Tibial artery (tissue), 4 donors: Measurements from ENCODE around the gene MMP13.

Experiments
- DNase-seq, 2 donors: peaks; one replicate each; pipeline ENCODE4 v3.0.0-alpha.2; 2019
- H3K27ac ChIP-seq, 2 donors: fragments of 200-600 bp; sonication (generic) in 1 of 2; 1 replicate in 1 of 2; 2 replicates in 1 of 2; pipeline ENCODE4 v1.5.1; 2018 to 2019; ENCODE audit warnings: mild to moderate bottlenecking in 1 of 2
- H3K27me3 ChIP-seq, 2 donors: fragments of 200-600 bp; sonication (generic) in 1 of 2; one replicate each; pipeline versions ENCODE4 v1.5.1 to v1.6.0; 2016 to 2019
- H3K36me3 ChIP-seq, 3 donors: fragments of 200-600 bp; sonication (generic) in 2 of 3; one replicate each; pipeline ENCODE4 v1.5.1; 2016 to 2019; ENCODE audit warnings: mild to moderate bottlenecking in 2 of 3
- H3K4me1 ChIP-seq, 4 donors: fragments of 200-600 bp; sonication (generic) in 2 of 4; 1 replicate in 3 of 4; 2 replicates in 1 of 4; pipeline ENCODE4 v1.5.1; 2016 to 2019
- H3K4me3 ChIP-seq, 2 donors: fragments of 200-600 bp; sonication (generic) in 1 of 2; 1 replicate in 1 of 2; 2 replicates in 1 of 2; pipeline ENCODE4 v1.5.1; 2018 to 2019; ENCODE audit warnings: mild to moderate bottlenecking in 2 of 2
- H3K9me3 ChIP-seq, 3 donors: fragments of 200-600 bp; sonication (generic) in 1 of 3; one replicate each; pipeline ENCODE4 v1.5.1; 2016 to 2019
- CTCF ChIP-seq, 2 experiments: fragments of 200-600 bp in 1 of 2; fragments of 450-650 bp in 1 of 2; IDR thresholded peaks; one replicate each; pipeline ENCODE4 v1.5.1; 2017 to 2019; ENCODE audit warnings: antibody characterized with exemption in 2 of 2, mild to moderate bottlenecking in 1 of 2, moderate library complexity in 1 of 2
- intact Hi-C: fragments of 100-400 bp; cut with DNase I; formaldehyde crosslinking; loops from one replicate; pipeline ENCODE4 v1.15.0; 2023; ENCODE audit warnings: low total_unique reads

Gene MMP13

GRCh38 chr11:102972853-102973252 is 17.3 kb upstream of the MMP13 start:
- Histone ChIP-seq H3K27ac (no peak overlapping the region), H3K4me3 (no peak overlapping the region), H3K4me1 (no peaks in the 10 kb centered on the region), H3K27me3 (no peaks in the 10 kb centered on the region), H3K9me3 (no peaks in the 10 kb centered on the region), H3K36me3 (no peaks in the 10 kb centered on the region)
- DNase-seq: no peak
- intact Hi-C loops: no loop called here
- no peak for TF ChIP-seq CTCF (IDR thresholded peaks at IDR 0.05)

GRCh38 chr11:102971766-102972165 is 16.2 kb upstream of the MMP13 start:
- H3K36me3 ChIP-seq: no peaks in the 10 kb centered on the region
- H3K27ac ChIP-seq: no peak overlapping the region
- no peaks in the 10 kb centered on the region for H3K9me3 ChIP-seq
- no peak for TF ChIP-seq CTCF (IDR thresholded peaks at IDR 0.05)
- H3K4me3 ChIP-seq: no peak overlapping the region
- H3K4me1 ChIP-seq: no peaks in the 10 kb centered on the region
- H3K27me3 ChIP-seq: no peaks in the 10 kb centered on the region
- DNase-seq: no peak
- intact Hi-C loops: no loop called here

- H3K9me3 ChIP-seq: no peaks in the 10 kb centered on the region
- intact Hi-C loops: no loop called here
- no peak overlapping the region for H3K4me3 ChIP-seq
- TF ChIP-seq CTCF (IDR thresholded peaks at IDR 0.05): no peak
- no peak overlapping the region for H3K27ac ChIP-seq
- no peaks in the 10 kb centered on the region for H3K36me3 ChIP-seq
- DNase-seq: no peak
- no peaks in the 10 kb centered on the region for H3K27me3 ChIP-seq
- no peaks in the 10 kb centered on the region for H3K4me1 ChIP-seq
Observed at GRCh38 chr11:102967497-102967896, 12.0 kb upstream of the MMP13 start.

- intact Hi-C loops: no loop called here
- Histone ChIP-seq H3K27ac (no peak overlapping the region), H3K9me3 (no peaks in the 10 kb centered on the region), H3K4me1 (no peaks in the 10 kb centered on the region), H3K27me3 (no peaks in the 10 kb centered on the region), H3K36me3 (no peaks in the 10 kb centered on the region), H3K4me3 (no peak overlapping the region)
- no peak for DNase-seq
- no peak for TF ChIP-seq CTCF (IDR thresholded peaks at IDR 0.05)
Observed at GRCh38 chr11:102966011-102966410, 10.5 kb upstream of the MMP13 start.

- H3K4me3 ChIP-seq: no peak overlapping the region
- no peaks in the 10 kb centered on the region for H3K36me3 ChIP-seq
- H3K27me3 ChIP-seq: no peaks in the 10 kb centered on the region
- no peak for DNase-seq
- no peak for TF ChIP-seq CTCF (IDR thresholded peaks at IDR 0.05)
- intact Hi-C loops: no loop called here
- no peaks in the 10 kb centered on the region for H3K9me3 ChIP-seq
- no peaks in the 10 kb centered on the region for H3K4me1 ChIP-seq
- no peak overlapping the region for H3K27ac ChIP-seq
Observed at GRCh38 chr11:102964867-102965266, 9.3 kb upstream of the MMP13 start.

- Histone ChIP-seq H3K27ac (no peak overlapping the region), H3K4me1 (no peaks in the 10 kb centered on the region), H3K27me3 (no peaks in the 10 kb centered on the region), H3K4me3 (no peak overlapping the region), H3K36me3 (no peaks in the 10 kb centered on the region), H3K9me3 (no peaks in the 10 kb centered on the region)
- intact Hi-C loops: no loop called here
- no peak for DNase-seq
- TF ChIP-seq CTCF (IDR thresholded peaks at IDR 0.05): no peak
Observed at GRCh38 chr11:102957953-102958352, 2.4 kb upstream of the MMP13 start.
